ENCODE data around the gene TNFAIP6.
"Not testable (repeated sequence)": the region's sequence is repeated elsewhere in the genome, so short reads cannot be mapped to it uniquely, and the experiment has no call there.

Gene TNFAIP6

DNA sequence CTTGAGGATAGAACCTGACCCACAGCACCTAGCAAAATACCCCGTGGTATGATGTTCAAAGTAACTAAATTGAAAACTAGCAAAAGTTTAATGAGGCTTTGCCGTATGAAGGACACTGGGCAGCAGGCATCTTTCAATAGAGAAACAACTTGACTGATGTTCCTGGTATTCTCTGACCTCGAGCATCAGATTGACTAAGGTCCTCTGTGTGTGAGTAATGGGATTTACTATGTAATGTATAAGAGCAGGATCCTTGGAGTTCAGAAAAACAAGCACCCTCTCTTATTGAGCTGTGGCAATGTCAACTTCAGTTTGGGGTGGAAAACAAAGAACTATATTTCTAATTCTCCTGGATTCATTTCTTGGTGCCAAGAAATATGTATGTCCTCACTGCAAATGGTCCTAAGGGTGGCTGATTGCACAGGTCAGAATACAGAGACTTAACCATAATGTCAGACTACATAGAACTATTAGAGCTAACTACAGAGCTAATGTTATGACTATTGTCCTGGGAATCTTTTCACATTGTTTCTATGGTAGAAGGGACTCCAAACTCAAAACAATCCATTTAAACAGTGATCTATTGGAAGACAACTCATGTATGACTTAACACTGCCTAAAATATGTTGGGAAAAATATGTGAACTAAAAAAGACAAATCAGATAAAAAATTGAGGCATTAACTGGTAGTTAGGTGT lies 4.4 kb downstream of the TNFAIP6 start:
- DNase-seq, result peak; percentile 46

DNA sequence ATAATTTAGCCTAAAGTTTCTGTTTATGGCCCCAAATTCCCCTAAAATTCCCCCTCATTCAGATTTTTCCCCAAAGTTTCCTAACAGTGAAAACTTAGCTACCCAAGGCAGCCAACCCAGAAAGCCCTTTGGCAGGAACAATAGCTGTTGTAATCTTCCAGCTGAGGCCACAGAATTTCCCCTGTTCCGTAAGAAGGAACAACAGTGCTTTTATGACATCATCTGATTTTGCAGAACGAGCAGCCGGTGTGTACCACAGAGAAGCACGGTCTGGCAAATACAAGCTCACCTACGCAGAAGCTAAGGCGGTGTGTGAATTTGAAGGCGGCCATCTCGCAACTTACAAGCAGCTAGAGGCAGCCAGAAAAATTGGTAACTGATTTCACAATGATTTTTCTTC lies 6.3 kb downstream of the TNFAIP6 start:
- DNase-seq, result no peak

GRCh38 chr2:151367571-151367970 lies 10.2 kb downstream of the TNFAIP6 start:
- DNase-seq, result no peak

DNA sequence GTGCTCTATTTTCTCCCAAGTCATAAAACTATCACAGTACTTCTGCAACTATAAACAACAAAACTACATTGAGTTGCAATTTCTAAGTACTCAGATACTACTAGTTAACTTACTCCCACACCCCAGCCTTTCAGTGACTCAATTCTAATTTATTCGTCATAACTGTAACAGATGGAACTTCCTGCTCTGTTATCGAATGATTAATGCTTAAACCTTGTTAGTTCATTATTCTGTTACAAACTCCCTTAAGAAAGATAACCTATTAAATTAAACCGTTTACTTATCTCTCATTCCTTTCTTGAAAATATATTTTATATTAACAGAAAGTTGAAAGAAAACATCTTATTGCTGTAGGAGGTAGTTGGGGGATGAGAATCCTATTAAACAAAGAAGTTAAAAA lies 17.0 kb downstream of the TNFAIP6 start:
- no peak for DNase-seq

- no peak for DNase-seq
Measured at GRCh38 chr2:151379169-151379568, 21.8 kb downstream of the TNFAIP6 start.

- DNase-seq, result no peak
Measured at GRCh38 chr2:151380580-151381235, 23.3 kb downstream of the TNFAIP6 start.

- no peak for DNase-seq
Measured at GRCh38 chr2:151381266-151381665, 23.9 kb downstream of the TNFAIP6 start.

GRCh38 chr2:151388011-151388410 lies 30.6 kb downstream of the TNFAIP6 start:
- DNase-seq, result no peak

DNA sequence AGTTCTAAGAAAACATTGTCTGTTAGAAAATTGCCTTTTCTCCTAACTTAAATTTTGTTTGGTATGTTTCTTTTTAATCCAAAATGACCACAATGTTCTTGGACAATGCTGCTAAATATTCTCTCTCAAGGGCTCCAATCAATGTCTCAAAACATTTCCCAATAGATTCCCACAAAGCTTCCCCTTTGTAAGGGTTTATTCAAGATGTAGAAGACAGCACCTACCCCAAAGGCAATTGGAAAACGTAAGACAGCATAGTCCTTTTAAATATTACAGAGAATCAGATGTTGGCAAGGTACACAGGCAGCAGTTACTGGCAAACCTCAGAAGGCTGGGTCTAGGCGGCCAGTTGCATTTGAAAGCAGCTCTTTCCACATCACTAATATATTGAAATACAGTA lies 34.0 kb downstream of the TNFAIP6 start:
- DNase-seq, result no peak

- no peak for DNase-seq
Measured at GRCh38 chr2:151394509-151394908, 37.1 kb downstream of the TNFAIP6 start.

- DNase-seq, result no peak
Measured at GRCh38 chr2:151395509-151396374, 38.4 kb downstream of the TNFAIP6 start.

DNA sequence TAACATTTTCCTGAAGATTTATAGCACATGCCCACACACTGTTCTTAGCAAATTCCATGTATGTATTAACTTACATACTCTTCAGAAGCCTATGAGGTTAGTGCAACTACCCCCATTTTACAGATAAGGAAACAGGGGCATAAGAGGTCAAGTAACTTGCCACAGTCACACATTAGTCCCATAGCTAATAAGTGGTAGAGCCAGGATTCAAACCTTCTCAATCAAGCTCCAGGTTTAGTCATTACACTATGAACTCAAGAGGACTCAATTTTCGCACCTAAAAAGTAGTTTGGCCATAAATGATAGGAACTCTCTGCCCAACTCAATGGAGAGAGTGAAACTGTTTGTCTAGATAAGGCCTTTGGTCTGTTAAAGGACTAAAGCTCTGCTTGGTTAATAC lies 42.6 kb downstream of the TNFAIP6 start:
- DNase-seq, result no peak

DNA sequence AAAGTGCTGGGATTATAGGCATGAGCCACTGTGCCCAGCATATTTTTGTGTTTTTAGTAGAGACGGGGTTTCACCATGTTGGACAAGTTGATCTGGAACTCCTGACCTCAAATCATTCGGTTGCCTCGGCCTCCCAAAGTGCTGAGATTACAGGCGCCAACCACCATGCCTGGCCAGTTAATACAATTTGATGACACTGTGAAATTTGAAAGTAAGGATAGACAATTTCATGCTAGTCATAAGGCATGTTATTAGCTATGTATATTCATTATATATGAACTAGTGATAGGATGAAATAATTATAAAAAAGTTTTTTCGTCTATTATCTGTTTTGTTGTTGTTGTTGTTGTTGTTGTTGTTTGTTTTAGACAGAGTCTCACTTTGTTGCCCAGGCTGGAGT lies 43.8 kb downstream of the TNFAIP6 start:
- DNase-seq, result no peak

DNA sequence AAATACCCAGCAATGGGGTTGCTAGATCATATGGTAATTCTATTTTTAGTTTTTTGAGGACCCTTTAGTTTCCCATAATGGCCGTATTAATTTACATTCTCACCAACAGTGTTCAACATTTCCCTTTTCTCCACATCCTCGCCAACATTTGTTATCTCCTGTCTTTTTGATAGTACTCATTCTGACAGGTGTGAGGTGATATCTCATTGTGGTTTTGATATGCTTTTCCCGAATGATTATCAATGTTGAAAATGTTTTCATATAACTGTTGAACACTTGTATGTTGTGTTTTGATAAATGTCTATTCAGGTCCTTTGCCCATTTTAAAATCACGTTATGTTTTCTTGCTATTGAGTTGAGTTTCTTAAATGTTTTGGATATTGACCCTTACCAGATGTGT lies 46.5 kb downstream of the TNFAIP6 start:
- no peak for DNase-seq

DNA sequence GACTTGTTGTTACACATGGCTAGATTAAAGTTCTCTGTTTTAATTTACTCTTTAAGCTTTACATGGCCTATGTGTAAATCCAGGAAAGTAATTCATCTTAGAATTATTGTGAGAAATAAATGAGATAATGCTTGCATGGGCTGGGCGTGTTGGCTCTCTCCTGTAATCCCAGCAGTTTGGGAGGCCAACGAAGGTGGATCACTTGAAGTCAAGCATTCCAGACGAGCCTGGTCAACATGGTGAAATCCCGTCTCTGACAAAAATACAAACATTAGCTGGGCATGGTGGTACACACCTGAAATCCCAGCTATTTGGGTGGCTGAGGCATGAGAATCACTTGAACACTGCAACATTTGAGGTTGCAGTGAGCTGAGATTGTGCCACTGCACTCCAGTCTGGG lies 48.0 kb downstream of the TNFAIP6 start:
- DNase-seq, result no peak

DNA sequence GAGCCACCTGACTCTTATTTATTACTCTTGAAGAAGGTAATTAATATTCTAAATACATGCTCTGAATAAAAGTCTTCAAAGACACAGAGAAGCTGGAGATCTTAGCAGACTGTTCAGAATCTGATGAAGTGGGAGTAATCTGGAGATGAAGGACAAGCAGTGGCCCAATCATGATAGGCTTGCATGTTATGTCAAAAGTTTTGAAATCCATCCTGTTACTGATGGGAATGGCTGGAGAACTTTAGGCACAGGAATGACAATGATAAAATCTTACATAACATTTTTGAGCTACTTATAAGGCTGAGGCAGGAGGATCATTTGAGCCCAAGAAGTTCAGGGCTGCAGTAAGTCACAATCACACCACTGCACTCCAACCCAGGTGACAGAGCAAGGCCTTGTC lies 49.9 kb downstream of the TNFAIP6 start:
- no peak for DNase-seq

- no peak for DNase-seq
Measured at GRCh38 chr2:151408788-151409600, 51.6 kb downstream of the TNFAIP6 start.

DNA sequence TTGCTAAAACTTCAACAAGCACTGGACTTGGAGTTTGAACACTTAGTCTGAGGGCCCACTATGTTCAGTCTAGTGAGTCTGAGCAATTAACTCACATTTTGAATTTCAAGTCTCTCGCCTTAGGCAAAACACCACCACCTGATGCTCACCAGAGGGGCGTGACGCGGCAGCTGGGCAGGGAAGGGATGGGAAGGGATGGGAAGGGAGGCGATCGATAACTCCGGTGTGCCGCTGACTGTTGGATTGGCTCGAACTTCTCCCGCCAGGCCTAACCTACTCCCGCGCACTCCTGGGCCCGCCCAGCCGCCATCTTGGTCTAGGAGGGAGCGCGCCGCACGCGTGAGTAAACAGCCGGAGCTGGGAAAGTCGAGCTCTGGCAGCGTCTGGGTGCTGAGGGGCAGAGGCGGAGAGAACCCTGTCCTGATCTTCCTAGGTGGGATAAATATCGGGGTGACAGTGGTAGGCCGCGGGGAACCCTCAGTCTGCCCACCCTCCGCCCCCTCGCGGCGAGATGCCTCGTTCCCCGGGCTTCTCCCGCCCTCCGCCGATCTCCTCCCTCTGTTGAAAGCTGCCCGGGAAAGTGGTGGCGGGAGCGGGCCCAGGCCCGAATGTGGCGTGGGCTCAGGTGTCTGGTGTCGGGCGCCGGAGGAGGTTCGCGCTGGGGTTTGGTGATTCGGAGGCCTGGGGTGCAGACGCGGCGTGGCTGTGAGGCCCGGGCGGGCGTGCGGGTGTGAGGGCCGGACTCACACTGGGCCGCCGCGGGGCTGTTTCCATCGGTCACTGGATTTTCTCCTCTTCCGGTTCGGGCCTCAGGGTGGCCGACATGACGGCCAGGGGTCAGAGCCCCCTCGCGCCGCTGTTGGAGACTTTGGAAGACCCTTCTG lies 52.5 kb downstream of the TNFAIP6 start, which contains the start of gene RIF1:
TSS of gene RIF1 (plus strand) at position 302 of the 884 bp plus-strand sequence. CDS start at position 824, 522 bp downstream.
- peak; percentile 98 for DNase-seq

GRCh38 chr2:151410485-151410834 lies 53.1 kb downstream of the TNFAIP6 start:
- peak; percentile 63 for DNase-seq

DNA sequence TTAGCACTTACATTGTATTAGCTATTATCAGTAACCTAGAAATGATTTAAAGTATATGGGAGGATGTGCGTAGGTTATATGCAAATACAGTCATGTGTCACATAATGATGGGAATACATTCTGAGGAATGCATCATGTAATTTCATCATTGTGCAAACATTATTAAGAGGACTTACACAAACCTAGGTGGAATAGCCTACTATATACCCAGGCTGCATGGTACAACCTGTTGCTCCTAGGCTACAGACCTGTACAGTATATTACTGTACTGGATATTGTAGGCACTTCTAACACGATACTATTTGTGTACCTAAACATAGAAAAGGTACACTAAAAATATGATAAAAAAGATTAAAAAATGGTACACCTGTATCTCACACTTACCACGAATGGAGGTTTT lies 60.3 kb downstream of the TNFAIP6 start:
- no peak for DNase-seq

GRCh38 chr2:151421681-151422080 lies 64.3 kb downstream of the TNFAIP6 start:
- not testable (repeated sequence) for DNase-seq

DNA sequence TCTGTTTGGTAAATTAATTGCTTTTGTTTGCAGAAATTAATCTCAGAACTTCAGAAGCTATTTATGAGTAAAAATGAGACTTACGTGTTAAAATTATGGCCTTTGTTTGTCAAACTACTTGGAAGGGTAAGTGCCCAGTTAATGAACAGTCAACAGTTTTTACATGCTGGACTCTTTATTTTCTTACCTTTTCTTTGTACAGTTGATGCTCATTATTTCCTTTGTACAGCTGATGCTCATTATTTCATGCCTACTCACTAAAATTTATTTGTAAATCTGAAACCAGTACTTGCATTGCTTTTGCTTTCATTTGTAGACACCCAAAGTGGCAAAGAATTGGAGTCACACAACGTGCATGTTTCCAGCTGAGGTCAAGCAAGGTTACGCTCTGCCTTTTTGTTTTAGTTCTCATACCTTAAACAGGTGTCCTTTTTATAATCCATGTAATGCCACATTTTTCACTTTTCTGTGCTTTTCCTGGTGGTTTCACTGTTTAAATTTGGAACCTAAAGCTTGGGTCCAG lies 65.6 kb downstream of the TNFAIP6 start:
- DNase-seq, result no peak

Data from NCI-H82 (cell line).